NCI-H187 (cell line): ENCODE measurements around the gene B4GALT6.

Source experiments
- DNase-seq, 2 experiments: peaks; one replicate each; lab custom pipeline; 2025; lab: John Stamatoyannopoulos, UW

Gene B4GALT6

GRCh38 chr18:31633392-31634330 is 50.7 kb downstream of the B4GALT6 start:
- DNase-seq: no peak

- DNase-seq: no peak
These were observed 52.0 kb downstream of the B4GALT6 start for GRCh38 chr18:31632356-31632755.

- no peak for DNase-seq
These were observed 52.9 kb downstream of the B4GALT6 start for GRCh38 chr18:31631526-31631925.

- no peak for DNase-seq
These were observed 53.8 kb downstream of the B4GALT6 start for GRCh38 chr18:31630549-31630948.

GRCh38 chr18:31626409-31626808 is 58.0 kb downstream of the B4GALT6 start:
- DNase-seq: no peak

- no peak for DNase-seq
These were observed 59.3 kb downstream of the B4GALT6 start for GRCh38 chr18:31624892-31625640.

GRCh38 chr18:31619291-31619690 is 65.1 kb downstream of the B4GALT6 start:
- DNase-seq: no peak

- DNase-seq: no peak
These were observed 65.6 kb downstream of the B4GALT6 start for GRCh38 chr18:31618801-31619200.

GRCh38 chr18:31617031-31617717 is 67.2 kb downstream of the B4GALT6 start:
- no peak for DNase-seq

- no peak for DNase-seq
These were observed 67.8 kb downstream of the B4GALT6 start for GRCh38 chr18:31616586-31616985.

- no peak for DNase-seq
These were observed 70.3 kb downstream of the B4GALT6 start for GRCh38 chr18:31614044-31614443.

GRCh38 chr18:31612124-31612523 is 72.3 kb downstream of the B4GALT6 start:
- DNase-seq: no peak

GRCh38 chr18:31611511-31611910 is 72.9 kb downstream of the B4GALT6 start:
- DNase-seq: no peak

GRCh38 chr18:31610286-31611205 is 73.8 kb downstream of the B4GALT6 start:
- DNase-seq: no peak

- DNase-seq: no peak
These were observed 74.5 kb downstream of the B4GALT6 start for GRCh38 chr18:31609886-31610285.

GRCh38 chr18:31607384-31607783 is 77.0 kb downstream of the B4GALT6 start:
- DNase-seq: no peak

GRCh38 chr18:31606265-31606664 is 78.1 kb downstream of the B4GALT6 start:
- no peak for DNase-seq

GRCh38 chr18:31603315-31603714 is 81.1 kb downstream of the B4GALT6 start:
- no peak for DNase-seq

- DNase-seq: no peak
These were observed 86.2 kb downstream of the B4GALT6 start for GRCh38 chr18:31598021-31598805.

GRCh38 chr18:31596081-31596872 is 88.1 kb downstream of the B4GALT6 start:
- no peak for DNase-seq
